ENCODE data around the gene ANKS6. TPM values are rescaled to one million over a fixed set of nuclear protein-coding genes. Genes with fewer than 3 reads are reported as not detected.

Gene ANKS6
- total RNA-seq, 4 donors from 2014 or later, result 7.0 to 37.8 (median 10.3) TPM

DNA sequence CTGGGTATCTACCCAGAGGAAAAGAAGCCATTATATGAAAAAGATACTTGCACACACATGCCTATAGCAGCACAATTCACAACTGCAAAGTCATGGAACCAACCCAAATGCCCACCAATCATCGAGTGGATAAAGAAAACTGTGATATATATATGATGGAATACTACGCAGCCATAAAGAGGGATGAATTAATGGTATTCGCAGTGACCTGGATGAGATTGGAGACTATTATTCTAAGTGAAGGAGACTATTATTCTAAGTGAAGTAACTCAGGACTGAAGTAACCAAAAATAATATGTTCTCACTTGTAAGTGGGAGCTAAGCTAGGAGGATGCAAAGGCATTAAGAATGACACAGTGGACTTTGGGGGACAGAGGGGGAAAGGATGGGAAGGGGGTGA, 57.6 kb downstream of the ANKS6 start:
- H3K9me3 ChIP-seq, result no peaks in the 10 kb centered on the region
- no peaks in the 10 kb centered on the region for H3K4me1 ChIP-seq
- 93% methylated on average over 3 of the region's 3 CpGs for WGBS
- no peaks in the 10 kb centered on the region for H3K27me3 ChIP-seq
- no peak overlapping the region for H3K27ac ChIP-seq
- peaks cover 17% of the 10 kb centered on the region for H3K36me3 ChIP-seq
- no peak for DNase-seq (ENCODE audit: low spot score in 2 of 2)
- no peak overlapping the region for H3K4me3 ChIP-seq
- TF ChIP-seq, protein P1, sequence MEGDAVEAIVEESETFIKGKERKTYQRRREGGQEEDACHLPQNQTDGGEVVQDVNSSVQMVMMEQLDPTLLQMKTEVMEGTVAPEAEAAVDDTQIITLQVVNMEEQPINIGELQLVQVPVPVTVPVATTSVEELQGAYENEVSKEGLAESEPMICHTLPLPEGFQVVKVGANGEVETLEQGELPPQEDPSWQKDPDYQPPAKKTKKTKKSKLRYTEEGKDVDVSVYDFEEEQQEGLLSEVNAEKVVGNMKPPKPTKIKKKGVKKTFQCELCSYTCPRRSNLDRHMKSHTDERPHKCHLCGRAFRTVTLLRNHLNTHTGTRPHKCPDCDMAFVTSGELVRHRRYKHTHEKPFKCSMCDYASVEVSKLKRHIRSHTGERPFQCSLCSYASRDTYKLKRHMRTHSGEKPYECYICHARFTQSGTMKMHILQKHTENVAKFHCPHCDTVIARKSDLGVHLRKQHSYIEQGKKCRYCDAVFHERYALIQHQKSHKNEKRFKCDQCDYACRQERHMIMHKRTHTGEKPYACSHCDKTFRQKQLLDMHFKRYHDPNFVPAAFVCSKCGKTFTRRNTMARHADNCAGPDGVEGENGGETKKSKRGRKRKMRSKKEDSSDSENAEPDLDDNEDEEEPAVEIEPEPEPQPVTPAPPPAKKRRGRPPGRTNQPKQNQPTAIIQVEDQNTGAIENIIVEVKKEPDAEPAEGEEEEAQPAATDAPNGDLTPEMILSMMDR (IDR thresholded peaks at IDR 0.05), result no peak
- no peak for TF ChIP-seq EP300 (IDR thresholded peaks at IDR 0.05)
- no peak for TF ChIP-seq POLR2A (IDR thresholded peaks at IDR 0.05)
- TF ChIP-seq POLR2AphosphoS5 (IDR thresholded peaks at IDR 0.05), result no peak

DNA sequence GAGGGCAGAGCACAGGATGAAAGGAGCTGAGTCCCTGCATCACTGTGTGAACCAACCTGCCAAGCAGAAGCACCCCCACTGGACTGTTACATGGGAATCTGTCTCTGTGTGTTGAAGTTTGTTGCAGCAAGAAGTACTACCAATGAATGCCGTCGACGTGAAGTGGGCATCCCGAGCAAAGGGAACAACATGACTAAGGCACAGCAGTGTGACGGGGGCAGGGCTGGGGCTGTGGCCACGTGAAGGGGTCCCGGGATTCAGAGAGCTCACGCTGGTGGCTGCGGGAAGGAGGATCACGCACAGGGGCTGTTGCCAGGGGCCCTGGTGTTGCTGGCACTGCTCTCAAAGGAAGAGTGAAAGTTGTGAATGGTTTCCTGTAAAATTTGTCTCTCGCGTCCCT, 60.1 kb downstream of the ANKS6 start:
- Histone ChIP-seq H3K27ac (no peak overlapping the region), H3K4me1 (no peaks in the 10 kb centered on the region), H3K36me3 (peaks cover 17% of the 10 kb centered on the region), H3K4me3 (no peak overlapping the region), H3K27me3 (no peaks in the 10 kb centered on the region), H3K9me3 (no peaks in the 10 kb centered on the region)
- TF ChIP-seq POLR2A (IDR thresholded peaks at IDR 0.05) (no peak), EP300 (IDR thresholded peaks at IDR 0.05) (no peak), POLR2AphosphoS5 (IDR thresholded peaks at IDR 0.05) (no peak)
- 85% methylated on average over 12 of the region's 12 CpGs for whole genome bisulfite sequencing
- no peak for DNase-seq (ENCODE audit: low spot score in 2 of 2)

GRCh38 chr9:98732801-98733200, 63.6 kb downstream of the ANKS6 start:
- H3K36me3 ChIP-seq, result peaks cover 17% of the 10 kb centered on the region
- no peaks in the 10 kb centered on the region for H3K9me3 ChIP-seq
- no peak for DNase-seq (ENCODE audit: low spot score in 2 of 2)
- H3K4me1 ChIP-seq, result no peaks in the 10 kb centered on the region
- H3K4me3 ChIP-seq, result no peak overlapping the region
- no peak overlapping the region for H3K27ac ChIP-seq
- TF ChIP-seq, protein P1 (IDR thresholded peaks at IDR 0.05), result no peak
- TF ChIP-seq POLR2AphosphoS5 (IDR thresholded peaks at IDR 0.05) (no peak), EP300 (IDR thresholded peaks at IDR 0.05) (no peak), POLR2A (IDR thresholded peaks at IDR 0.05) (no peak)
- 79% methylated on average over 9 of the region's 9 CpGs for WGBS
- H3K27me3 ChIP-seq, result no peaks in the 10 kb centered on the region

DNA sequence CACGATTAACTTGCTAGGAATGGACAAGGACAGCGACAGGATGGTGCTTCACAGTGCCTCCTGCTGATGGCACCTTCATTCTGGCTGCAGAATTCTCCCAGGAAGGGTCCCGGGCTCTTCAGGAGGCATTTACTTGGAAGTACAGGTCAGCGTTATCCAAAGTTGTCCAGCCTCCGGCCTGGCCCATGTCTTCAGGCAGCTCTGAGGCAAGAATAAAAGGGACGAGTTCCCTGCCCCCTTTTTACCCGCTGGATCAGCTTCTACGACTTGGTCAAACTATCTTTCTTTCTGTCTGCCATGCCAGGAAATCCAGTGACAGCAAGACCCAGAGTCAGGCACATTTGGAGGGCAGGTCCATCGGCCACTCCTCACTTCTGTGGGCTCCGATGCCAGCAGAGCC, 64.3 kb downstream of the ANKS6 start:
- Histone ChIP-seq H3K9me3 (no peaks in the 10 kb centered on the region), H3K4me1 (no peaks in the 10 kb centered on the region), H3K36me3 (peaks cover 17% of the 10 kb centered on the region), H3K27ac (no peak overlapping the region), H3K4me3 (no peak overlapping the region), H3K27me3 (no peaks in the 10 kb centered on the region)
- 85% methylated on average over 10 of the region's 10 CpGs for WGBS
- DNase-seq (ENCODE audit: low spot score in 2 of 2), result no peak
- TF ChIP-seq, protein P1 (IDR thresholded peaks at IDR 0.05), result no peak
- TF ChIP-seq POLR2AphosphoS5 (IDR thresholded peaks at IDR 0.05), result no peak
- no peak for TF ChIP-seq POLR2A (IDR thresholded peaks at IDR 0.05)
- no peak for TF ChIP-seq EP300 (IDR thresholded peaks at IDR 0.05)

GRCh38 chr9:98730871-98731270, 65.5 kb downstream of the ANKS6 start:
- WGBS, result 87% methylated on average over 5 of the region's 5 CpGs
- H3K4me1 ChIP-seq, result no peaks in the 10 kb centered on the region
- H3K27me3 ChIP-seq, result no peaks in the 10 kb centered on the region
- TF ChIP-seq, protein P1 (IDR thresholded peaks at IDR 0.05), result no peak
- no peak for TF ChIP-seq EP300 (IDR thresholded peaks at IDR 0.05)
- H3K4me3 ChIP-seq, result no peak overlapping the region
- peaks cover 12% of the 10 kb centered on the region for H3K36me3 ChIP-seq
- DNase-seq (ENCODE audit: low spot score in 2 of 2), result no peak
- no peaks in the 10 kb centered on the region for H3K9me3 ChIP-seq
- H3K27ac ChIP-seq, result no peak overlapping the region

DNA sequence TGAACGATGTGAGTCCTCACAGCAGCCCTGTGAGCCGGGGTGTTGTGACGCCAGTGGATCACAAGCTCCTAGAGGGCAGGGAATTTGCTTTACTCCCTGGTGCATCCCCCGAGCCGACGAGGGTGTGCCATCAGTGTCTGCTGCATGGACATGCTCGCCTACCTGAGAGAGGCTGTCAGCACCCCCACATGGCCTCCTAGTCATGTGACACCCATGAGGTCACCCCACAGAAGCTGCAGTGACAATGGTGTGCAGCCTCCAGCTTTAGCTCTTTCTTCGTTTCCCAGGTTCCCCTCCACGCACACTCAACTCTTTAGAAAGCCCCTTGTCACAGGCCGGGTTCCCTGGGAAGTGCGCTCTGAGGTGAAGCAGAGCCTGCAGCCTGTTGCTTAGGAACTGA, 67.9 kb downstream of the ANKS6 start:
- no peak for TF ChIP-seq POLR2A (IDR thresholded peaks at IDR 0.05)
- no peak for TF ChIP-seq POLR2AphosphoS5 (IDR thresholded peaks at IDR 0.05)
- Histone ChIP-seq H3K4me3 (no peak overlapping the region), H3K27me3 (peaks cover 7% of the 10 kb centered on the region), H3K36me3 (no peaks in the 10 kb centered on the region), H3K4me1 (no peaks in the 10 kb centered on the region), H3K9me3 (no peaks in the 10 kb centered on the region), H3K27ac (no peak overlapping the region)
- WGBS, result 81% methylated on average over 10 of the region's 11 CpGs
- DNase-seq (ENCODE audit: low spot score in 2 of 2), result no peak
